Suprapubic skin (tissue), 4 donors: ENCODE data around the gene CDKL1. TPM values are rescaled to one million over a fixed set of nuclear protein-coding genes. Genes with fewer than 3 reads are reported as not detected.
"Not testable (repeated sequence)": the region's sequence is repeated elsewhere in the genome, so short reads cannot be mapped to it uniquely, and the experiment has no call there.

Source experiments
- DNase-seq, 2 donors: peaks; one replicate each; pipeline ENCODE4 v3.0.0-alpha.2; 2019; ENCODE audit warnings: low spot score in 2 of 2
- H3K27ac ChIP-seq: fragments of 200-600 bp; sonication (generic); one replicate; pipeline ENCODE4 v1.5.1; 2019
- H3K27me3 ChIP-seq: fragments of 200-600 bp; sonication (generic); one replicate; pipeline ENCODE4 v1.5.1; 2019
- H3K36me3 ChIP-seq: fragments of 200-600 bp; sonication (generic); one replicate; pipeline ENCODE4 v1.5.1; 2019
- H3K4me1 ChIP-seq: fragments of 200-600 bp; sonication (generic); one replicate; pipeline ENCODE4 v1.5.1; 2019
- H3K4me3 ChIP-seq: fragments of 200-600 bp; sonication (generic); one replicate; pipeline ENCODE4 v1.5.1; 2019; ENCODE audit warnings: mild to moderate bottlenecking
- H3K9me3 ChIP-seq: fragments of 200-600 bp; sonication (generic); one replicate; pipeline ENCODE4 v1.5.1; 2019
- CTCF ChIP-seq, 2 donors: fragments of 200-600 bp in 1 of 2; fragments of 450-650 bp in 1 of 2; sonication (generic) in 1 of 2; IDR thresholded peaks; one replicate each; pipeline ENCODE4 v1.5.1; 2016 to 2019; ENCODE audit warnings: antibody characterized with exemption in 2 of 2, mild to moderate bottlenecking in 1 of 2, moderate library complexity in 1 of 2
- EP300 ChIP-seq: sonication (generic); formaldehyde crosslinking; IDR thresholded peaks from one replicate; pipeline ENCODE4 v1.6.1; 2017; ENCODE audit warnings: antibody characterized with exemption
- POLR2A ChIP-seq, 2 donors: fragments of 450-650 bp; IDR thresholded peaks; one replicate each; pipeline ENCODE4 v1.6.1; 2017; ENCODE audit warnings: antibody characterized with exemption in 2 of 2, mild to moderate bottlenecking in 2 of 2, moderate library complexity in 2 of 2
- POLR2AphosphoS5 ChIP-seq, 3 donors: sonication (generic); formaldehyde crosslinking; IDR thresholded peaks; one replicate each; pipeline ENCODE4 v1.6.1; 2017; ENCODE audit warnings: antibody characterized with exemption in 3 of 3
- WGBS: methylation state at CpG from one replicate; pipeline ENCODE4 v1.1.5; 2018; 5-methylcytosine and 5-hydroxymethylcytosine counted together
- total RNA-seq, 4 donors: library from RNA; depleted of rRNA; stranded (reverse); fragments of >200 nt; gene quantifications; one replicate each; pipeline ENCODE4 v1.1.0, GENCODE V29; 2016

CDKL1 gene
- total RNA-seq, 4 donors from 2014 or later = 2.4 to 11.9 (median 5.2) TPM

GRCh38 chr14:50362764-50363713, 33.6 kb downstream of the CDKL1 start:
- TF ChIP-seq CTCF (IDR thresholded peaks at IDR 0.05) (no peak), POLR2A (IDR thresholded peaks at IDR 0.05) (peak in 1 of 2 donors; percentile 18), POLR2AphosphoS5 (IDR thresholded peaks at IDR 0.05) (no peak), EP300 (no peak)
- no peaks in the 10 kb centered on the region for H3K36me3 ChIP-seq
- H3K27me3 ChIP-seq = no peaks in the 10 kb centered on the region
- peaks cover 31% of the 10 kb centered on the region for H3K4me1 ChIP-seq
- no peaks in the 10 kb centered on the region for H3K9me3 ChIP-seq
- peak overlapping the region; percentile 26 for H3K4me3 ChIP-seq
- DNase-seq = no peak
- H3K27ac ChIP-seq = peak overlapping the region; percentile 69
- 67% methylated on average over 14 of the region's 14 CpGs for WGBS

- not testable (repeated sequence) for H3K9me3 ChIP-seq, DNase-seq, H3K27me3 ChIP-seq
Measured at GRCh38 chr14:50361473-50362403, 34.9 kb downstream of the CDKL1 start.

GRCh38 chr14:50360851-50361250, 35.8 kb downstream of the CDKL1 start:
- WGBS = 83% methylated on average over 2 of the region's 2 CpGs
- TF ChIP-seq POLR2AphosphoS5 (IDR thresholded peaks at IDR 0.05) (no peak), POLR2A (IDR thresholded peaks at IDR 0.05) (no peak), CTCF (IDR thresholded peaks at IDR 0.05) (no peak), EP300 (no peak)
- Histone ChIP-seq H3K27me3 (no peaks in the 10 kb centered on the region), H3K36me3 (no peaks in the 10 kb centered on the region), H3K4me3 (no peak overlapping the region), H3K4me1 (peaks cover 31% of the 10 kb centered on the region), H3K9me3 (no peaks in the 10 kb centered on the region), H3K27ac (no peak overlapping the region)
- no peak for DNase-seq

More at GRCh38 chr14:50361473-50362403, 34.9 kb downstream of the CDKL1 start:
- WGBS = 98% methylated on average over 11 of the region's 36 CpGs
- H3K4me1 ChIP-seq = peaks cover 31% of the 10 kb centered on the region
- H3K27ac ChIP-seq, H3K4me3 ChIP-seq, H3K36me3 ChIP-seq: not testable (repeated sequence)

GRCh38 chr14:50360093-50360492, 36.6 kb downstream of the CDKL1 start:
- no peak for DNase-seq
- 96% methylated on average over 3 of the region's 3 CpGs for WGBS
- Histone ChIP-seq H3K9me3 (no peaks in the 10 kb centered on the region), H3K4me1 (peaks cover 24% of the 10 kb centered on the region), H3K27me3 (no peaks in the 10 kb centered on the region), H3K4me3 (no peak overlapping the region), H3K36me3 (no peaks in the 10 kb centered on the region), H3K27ac (no peak overlapping the region)
- TF ChIP-seq EP300 = no peak
- no peak for TF ChIP-seq POLR2AphosphoS5 (IDR thresholded peaks at IDR 0.05)
- TF ChIP-seq CTCF (IDR thresholded peaks at IDR 0.05) = no peak
- no peak for TF ChIP-seq POLR2A (IDR thresholded peaks at IDR 0.05)

GRCh38 chr14:50359631-50360030, 37.0 kb downstream of the CDKL1 start:
- TF ChIP-seq POLR2AphosphoS5 (IDR thresholded peaks at IDR 0.05) (no peak), POLR2A (IDR thresholded peaks at IDR 0.05) (no peak), EP300 (no peak), CTCF (IDR thresholded peaks at IDR 0.05) (no peak)
- 95% methylated on average over 5 of the region's 5 CpGs for WGBS
- DNase-seq = no peak
- Histone ChIP-seq H3K27ac (no peak overlapping the region), H3K36me3 (no peaks in the 10 kb centered on the region), H3K4me3 (no peak overlapping the region), H3K27me3 (no peaks in the 10 kb centered on the region), H3K9me3 (no peaks in the 10 kb centered on the region), H3K4me1 (peaks cover 19% of the 10 kb centered on the region)
